NCI-H1694 treated with DMSO at 0.1 percent for 48 hours (cell line): ENCODE results near the gene LITAF.

ENCODE experiments used
- DNase-seq: peaks from one replicate; lab custom pipeline; 2025; lab: John Stamatoyannopoulos, UW

LITAF gene

DNA sequence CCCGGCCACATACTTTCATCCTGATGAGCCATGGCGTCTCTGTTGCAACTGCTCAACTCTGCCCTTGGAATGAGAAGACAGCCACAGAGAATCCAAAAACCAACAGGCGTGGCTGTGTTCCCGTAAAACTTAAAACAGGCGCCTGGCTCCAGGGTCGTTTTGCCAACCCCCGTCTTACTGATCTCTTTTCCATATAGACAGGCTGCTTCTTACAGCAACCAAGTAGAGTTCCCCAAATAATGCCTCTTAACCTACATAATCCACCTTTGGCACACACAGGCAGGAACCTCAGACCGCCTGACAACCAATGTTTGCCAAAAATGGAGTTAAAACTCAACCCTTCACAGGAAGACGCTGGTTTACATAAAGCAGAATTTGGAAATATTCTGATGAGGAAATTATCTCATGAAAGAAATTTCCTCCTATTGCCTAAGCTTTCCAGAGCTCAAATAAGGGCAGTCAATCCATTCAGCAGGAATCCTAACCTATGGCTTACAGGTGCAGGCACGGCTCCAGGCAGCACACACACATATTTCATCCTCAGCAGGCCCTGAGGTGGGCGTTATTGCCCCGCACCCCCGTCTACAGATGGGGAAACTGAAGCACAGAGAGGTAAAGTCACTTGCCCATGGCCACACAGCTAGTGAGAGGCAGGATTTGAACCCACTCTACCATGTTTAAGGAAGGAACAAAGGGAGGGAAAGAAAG lies 35.8 kb downstream of the LITAF start:
- DNase-seq: no peak

DNA sequence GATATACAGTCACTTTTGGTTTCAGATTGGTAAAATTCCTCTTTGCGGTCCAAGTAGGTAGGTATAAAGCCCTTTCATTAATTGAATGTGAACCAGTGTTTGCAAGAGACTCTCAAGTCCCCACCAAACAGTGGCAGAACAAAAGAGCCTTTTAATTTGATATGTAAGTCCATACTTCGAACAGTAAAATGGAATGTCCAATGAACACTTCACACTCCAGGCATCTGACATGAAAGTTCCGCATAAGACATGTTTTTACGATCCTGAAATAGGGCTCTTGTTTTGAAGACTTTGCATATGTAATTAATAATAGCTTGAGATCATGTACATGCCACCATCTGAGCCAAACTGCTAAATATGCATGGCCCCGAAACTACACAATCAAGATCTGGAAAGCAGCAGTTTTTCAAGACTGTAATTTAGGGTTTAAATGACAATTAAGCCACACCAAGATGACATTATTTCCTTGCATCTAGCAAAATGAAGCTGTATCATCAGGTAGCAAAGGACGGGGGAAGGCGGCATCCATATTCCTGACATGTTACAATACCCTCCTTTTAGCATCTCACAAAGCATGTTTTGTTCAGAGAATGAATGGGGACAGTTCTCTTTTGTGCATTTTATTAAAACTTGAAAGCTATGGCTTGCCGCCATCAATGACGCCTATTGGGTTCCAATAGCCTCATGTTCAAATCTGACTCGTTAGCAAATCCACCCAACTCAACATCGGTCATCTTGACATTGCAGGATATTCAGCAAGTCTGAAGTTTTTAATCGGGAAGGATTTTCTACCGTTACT lies 39.4 kb downstream of the LITAF start:
- no peak for DNase-seq

- DNase-seq: no peak
Measured at GRCh38 chr16:11546608-11547061, 40.1 kb downstream of the LITAF start.

DNA sequence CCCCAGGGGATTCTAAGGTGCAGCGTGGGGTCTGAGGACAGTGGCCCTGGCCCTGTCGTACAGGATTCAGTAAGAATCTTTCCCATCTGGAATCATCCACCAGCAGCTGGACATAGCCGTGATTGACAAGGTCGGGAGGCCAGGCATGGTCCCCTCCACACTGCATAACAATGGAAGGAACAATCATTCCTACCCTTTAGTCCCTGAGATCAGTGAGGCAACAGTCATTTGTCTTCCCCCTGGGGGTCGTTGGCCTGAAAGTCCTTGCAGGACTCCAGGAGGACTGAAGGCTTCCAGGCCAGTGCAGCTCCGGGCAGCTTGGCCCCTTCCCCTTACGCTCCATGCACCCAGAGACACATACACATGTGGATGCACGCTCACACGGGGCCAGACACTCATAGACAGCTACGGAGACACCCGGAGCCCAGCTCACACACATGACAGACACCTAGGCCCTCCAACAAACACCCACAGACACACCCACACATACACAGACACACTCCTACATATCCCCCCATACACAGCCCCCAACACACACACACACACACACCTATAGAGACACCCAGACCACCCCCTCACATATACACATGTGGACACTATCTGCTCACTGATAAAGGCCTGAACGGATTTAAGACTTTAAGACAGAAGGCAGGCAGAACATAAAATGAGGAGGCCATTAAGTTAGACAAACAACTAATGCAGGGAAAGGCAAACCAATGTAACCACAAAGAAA lies 42.9 kb downstream of the LITAF start:
- no peak for DNase-seq

- DNase-seq: no peak
Measured at GRCh38 chr16:11542069-11542744, 44.5 kb downstream of the LITAF start.

- no peak for DNase-seq
Measured at GRCh38 chr16:11539641-11540050, 47.1 kb downstream of the LITAF start.

DNA sequence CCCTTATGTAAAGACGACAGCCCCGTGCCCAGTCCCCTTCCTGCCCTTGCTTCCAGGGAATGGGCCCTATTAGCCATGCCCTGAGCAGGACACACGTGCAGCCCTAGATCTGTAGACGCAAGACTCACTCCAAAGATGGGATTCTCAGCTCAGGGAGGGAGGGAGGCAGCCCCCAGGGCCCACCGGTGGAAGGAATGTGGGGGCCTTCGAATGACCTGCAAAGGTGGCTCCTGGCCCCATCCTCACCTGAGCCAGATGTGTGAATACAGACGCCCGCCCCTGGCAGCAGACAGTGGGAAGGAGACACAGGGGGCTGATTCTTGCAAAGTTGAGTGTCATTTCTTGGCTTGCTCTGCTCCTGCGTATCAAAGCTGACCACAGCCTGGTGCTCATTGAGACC lies 47.8 kb downstream of the LITAF start:
- DNase-seq: no peak

- no peak for DNase-seq
Measured at GRCh38 chr16:11536104-11536866, 50.4 kb downstream of the LITAF start.

DNA sequence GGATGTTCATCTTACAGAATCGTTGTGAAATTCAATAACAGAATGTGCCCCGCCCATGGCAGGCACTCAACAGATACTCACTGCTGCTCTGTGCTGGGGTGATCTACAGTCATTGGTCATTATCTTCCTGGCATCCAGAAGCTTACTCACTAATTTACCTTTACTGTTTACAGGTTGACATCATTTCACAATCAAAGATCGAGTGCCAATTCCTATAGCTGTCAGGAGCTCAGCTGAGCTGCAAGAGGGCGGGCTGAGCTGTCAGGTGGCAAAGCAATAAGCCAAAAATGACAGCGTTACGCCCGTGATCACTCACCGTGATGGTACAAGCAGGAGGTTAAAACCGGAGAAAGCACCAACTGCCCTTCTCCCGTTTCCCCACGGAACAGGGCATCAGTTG lies 51.2 kb downstream of the LITAF start:
- DNase-seq: no peak

DNA sequence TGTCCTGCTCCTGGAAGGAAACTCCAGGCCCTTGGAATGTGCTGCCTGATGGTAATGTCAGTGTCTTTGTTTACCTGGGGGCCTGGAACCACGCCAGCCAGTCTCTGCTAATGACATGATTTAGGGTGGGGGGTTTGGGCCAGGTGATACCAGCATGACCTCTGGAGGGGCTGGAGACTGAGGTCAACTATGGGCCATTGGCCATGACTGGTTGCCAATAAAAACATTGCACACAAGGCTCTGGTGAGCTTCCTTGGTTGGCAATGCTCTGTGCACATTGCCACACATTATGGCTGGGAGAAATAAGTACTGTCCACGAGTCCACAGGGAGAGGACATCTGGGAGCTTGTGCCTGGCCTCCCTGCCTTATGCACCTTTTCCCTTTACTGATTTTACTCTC lies 52.5 kb downstream of the LITAF start:
- no peak for DNase-seq

DNA sequence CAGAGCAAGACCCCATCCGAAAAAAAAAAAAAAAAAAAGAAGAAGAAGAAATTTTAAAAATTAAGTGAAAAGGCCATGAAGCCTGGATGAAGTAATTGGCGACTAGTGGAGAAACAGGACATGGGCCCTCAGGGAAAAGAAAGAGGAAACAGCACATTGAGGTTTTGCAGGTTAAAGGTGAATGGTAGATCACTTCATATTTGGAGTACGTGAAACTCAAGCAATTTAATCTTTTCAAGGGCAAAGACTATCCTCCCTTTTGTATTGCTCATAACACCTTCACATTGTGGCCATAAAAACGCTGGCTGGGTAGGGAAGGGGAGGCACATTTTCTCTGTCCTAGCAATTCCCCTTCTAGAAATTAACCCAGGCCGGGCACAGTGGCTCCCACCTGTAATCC lies 53.1 kb downstream of the LITAF start:
- no peak for DNase-seq

DNA sequence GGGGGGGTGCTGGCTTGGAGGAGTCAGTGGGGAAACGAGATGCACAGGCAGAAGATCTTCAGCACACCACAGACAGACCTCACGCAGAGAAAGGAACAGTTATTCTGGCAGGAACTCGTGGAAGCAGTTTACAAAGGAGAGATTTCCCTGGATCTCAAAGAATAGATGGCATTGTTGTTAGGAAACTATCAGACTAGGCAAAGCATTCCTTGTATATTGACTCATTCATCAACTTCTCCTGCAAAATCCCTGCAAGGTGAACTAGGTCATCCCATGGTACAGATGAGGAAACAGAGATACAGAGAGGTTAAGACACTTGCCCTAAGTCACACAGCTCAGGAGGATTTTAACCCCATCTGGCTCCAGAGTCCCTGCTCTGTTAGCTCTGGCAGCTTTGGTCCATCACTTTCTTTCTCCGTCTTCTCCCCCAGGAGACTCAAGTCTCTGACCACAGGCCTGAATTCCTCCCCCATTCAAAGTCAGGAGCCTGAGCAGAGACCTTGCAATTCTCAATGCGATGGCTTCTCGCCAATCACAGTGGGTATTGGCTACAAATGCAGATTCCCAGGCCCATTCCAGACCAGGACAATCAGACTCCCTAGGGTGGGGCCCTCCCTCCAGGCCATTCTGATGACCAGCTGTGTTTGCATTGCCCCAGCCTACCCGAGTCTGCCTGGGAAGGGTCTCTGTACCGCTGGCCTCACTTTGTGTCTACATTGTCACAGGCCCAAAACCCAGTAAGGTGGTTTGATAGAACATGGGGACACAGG lies 56.4 kb downstream of the LITAF start:
- no peak for DNase-seq

GRCh38 chr16:11529285-11529684 lies 57.4 kb downstream of the LITAF start:
- DNase-seq: no peak

- no peak for DNase-seq
Measured at GRCh38 chr16:11528053-11528452, 58.7 kb downstream of the LITAF start.

- DNase-seq: no peak
Measured at GRCh38 chr16:11526655-11527350, 59.9 kb downstream of the LITAF start.

- no peak for DNase-seq
Measured at GRCh38 chr16:11524098-11524760, 62.5 kb downstream of the LITAF start.

GRCh38 chr16:11521055-11521454 lies 65.7 kb downstream of the LITAF start:
- DNase-seq: no peak

- no peak for DNase-seq
Measured at GRCh38 chr16:11520442-11520841, 66.3 kb downstream of the LITAF start.

DNA sequence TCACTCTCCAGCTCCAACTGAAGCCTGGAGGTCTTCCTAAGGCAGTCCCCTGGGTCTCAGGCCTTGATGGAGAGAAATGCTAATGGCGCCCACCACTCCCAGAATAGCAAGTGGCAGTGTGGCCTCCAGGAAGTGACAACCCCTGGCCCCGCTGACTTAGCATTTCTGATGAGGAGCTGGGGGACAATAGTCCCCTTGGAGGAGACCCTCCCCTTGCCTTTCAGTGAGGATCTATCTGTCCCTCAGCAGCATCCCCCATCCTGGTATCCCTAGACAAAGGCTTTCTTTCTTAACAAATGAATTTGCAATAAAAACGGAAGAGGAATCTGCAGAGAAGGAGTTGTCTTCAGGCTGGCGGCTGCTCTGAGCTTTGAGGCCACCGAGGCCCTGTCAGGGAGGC lies 68.8 kb downstream of the LITAF start:
- no peak for DNase-seq
